Psoas muscle (tissue), 8 donors: ENCODE measurements around the gene DTNB. TPM values are rescaled to one million over a fixed set of nuclear protein-coding genes. Genes with fewer than 3 reads are reported as not detected.

Experiments
- ATAC-seq, 4 donors: fragments of 200-7000 bp; cut with Tn5 transposase; one replicate each; pipeline ENCODE4 v1.9.1; 2020; ENCODE audit warnings: moderate library complexity in 3 of 4, mild to moderate bottlenecking in 2 of 4
- DNase-seq, 2 donors: peaks; one replicate each; pipeline ENCODE4 v3.0.0-alpha.2; 2020
- H3K27ac ChIP-seq: fragments of 200-600 bp; one replicate; pipeline ENCODE4 v1.8.0; 2022
- H3K27me3 ChIP-seq, 3 donors: fragments of 200-600 bp in 1 of 3; one replicate each; pipeline versions ENCODE4 v1.6.1 to v1.8.0; 2013 to 2022; ENCODE audit warnings: low read length in 2 of 3, mild to moderate bottlenecking in 2 of 3, moderate library complexity in 1 of 3; ENCODE audit not compliant: insufficient read depth in 3 of 3
- H3K36me3 ChIP-seq, 2 donors: fragments of 200-600 bp in 1 of 2; one replicate each; pipeline versions ENCODE4 v1.6.1 to v1.8.0; 2013 to 2022; ENCODE audit warnings: low read depth in 1 of 2, mild to moderate bottlenecking in 1 of 2, moderate library complexity in 1 of 2; ENCODE audit not compliant: insufficient read depth in 1 of 2
- H3K4me1 ChIP-seq: fragments of 200-600 bp; one replicate; pipeline ENCODE4 v1.8.0; 2022
- H3K4me3 ChIP-seq: fragments of 200-600 bp; one replicate; pipeline ENCODE4 v1.8.0; 2022; ENCODE audit warnings: mild to moderate bottlenecking
- H3K9me3 ChIP-seq: fragments of 200-600 bp; one replicate; pipeline ENCODE4 v1.8.0; 2022
- CTCF ChIP-seq: fragments of 200-600 bp; IDR thresholded peaks from one replicate; pipeline ENCODE4 v1.8.0; 2022; ENCODE audit warnings: antibody characterized with exemption
- WGBS, 3 donors: extraction: QIAGEN DNeasy Blood & Tissue Kit; methylation state at CpG; one replicate each; pipeline versions ENCODE4 v1.1.6 to v1.1.7; 2013; 5-methylcytosine and 5-hydroxymethylcytosine counted together
- intact Hi-C, 2 donors: fragments of 100-400 bp; cut with DNase I; formaldehyde crosslinking; loops; one replicate each; pipeline versions ENCODE4 v1.11.0 to v1.14.2; 2022
- polyA plus RNA-seq, 3 donors: library from polyadenylated mRNA; stranded (reverse); fragments of 200-250 nt; gene quantifications; one replicate each; pipeline ENCODE4 v1.2.3, GENCODE V29; 2013
- total RNA-seq, 4 donors: library from RNA; stranded (reverse); fragmentation: NEBNext Ultra II Directional in 2 of 4; extraction: Animal tissue kit (Norgen Biotek cat#: 25700) in 2 of 4; gene quantifications; one replicate each; pipeline versions ENCODE4 v1.2.1 to v1.2.4, GENCODE V29; 2021 to 2023
- donor health status: healthy with polysubstance abuse.
- donor health status: DM: no; HTN: no; CAD: no; lungs with moderate emphysema.
- donor health status: Bipolar disorder and iron deficiency.
- donor health status: healthy.
- donor health status: DM: yes; HTN: yes; CAD: no.
- donor health status: DM: no; HTN: no; CAD: no.
- donor health status: DM: no; HTN: no; CAD: no.
- donor health status: DM: yes; HTN: yes; CAD: no.

DTNB gene
- total and polyA plus RNA-seq, 7 donors, result 2.3 to 6.3 (median 4.2) TPM

GRCh38 chr2:25401307-25402026 lies 271.9 kb downstream of the DTNB start:
- 56 to 71% (median 58%) methylated on average over 8 of the region's 8 CpGs for WGBS, 3 donors

GRCh38 chr2:25400576-25401216 lies 272.7 kb downstream of the DTNB start:
- DNase-seq, result no peak
- TF ChIP-seq CTCF, result no peak
- Histone ChIP-seq H3K9me3 (no peaks in the 10 kb centered on the region), H3K27ac (no peak overlapping the region), H3K27me3 (no peaks in the 10 kb centered on the region), H3K36me3 (no peaks in the 10 kb centered on the region), H3K4me1 (no peaks in the 10 kb centered on the region), H3K4me3 (no peak overlapping the region)
- ATAC-seq, result no peak
- WGBS, 3 donors, result 72 to 88% (median 75%) methylated on average over 3 of the region's 3 CpGs
- intact Hi-C loops, result no loop called here

More at GRCh38 chr2:25401307-25402026, 271.9 kb downstream of the DTNB start:
- Histone ChIP-seq H3K27ac (no peak overlapping the region), H3K9me3 (no peaks in the 10 kb centered on the region), H3K27me3 (no peaks in the 10 kb centered on the region), H3K4me3 (no peak overlapping the region), H3K4me1 (no peaks in the 10 kb centered on the region), H3K36me3 (no peaks in the 10 kb centered on the region)
- intact Hi-C loops, result no loop called here
- no peak for DNase-seq
- no peak for ATAC-seq
- no peak for TF ChIP-seq CTCF

- TF ChIP-seq CTCF, result no peak
- Histone ChIP-seq H3K4me3 (no peak overlapping the region), H3K27me3 (no peaks in the 10 kb centered on the region), H3K36me3 (no peaks in the 10 kb centered on the region), H3K4me1 (no peaks in the 10 kb centered on the region), H3K27ac (no peak overlapping the region), H3K9me3 (no peaks in the 10 kb centered on the region)
- intact Hi-C loops, result no loop called here
- WGBS, 3 donors, result 95 to 98% (median 96%) methylated on average over 8 of the region's 8 CpGs
- ATAC-seq (no peak), DNase-seq (no peak)
Measured at GRCh38 chr2:25400169-25400568, 273.2 kb downstream of the DTNB start.

GRCh38 chr2:25398534-25398933 lies 274.8 kb downstream of the DTNB start:
- Histone ChIP-seq H3K4me1 (no peaks in the 10 kb centered on the region), H3K36me3 (no peaks in the 10 kb centered on the region), H3K4me3 (no peak overlapping the region), H3K9me3 (no peaks in the 10 kb centered on the region), H3K27ac (no peak overlapping the region), H3K27me3 (no peaks in the 10 kb centered on the region)
- no peak for DNase-seq
- intact Hi-C loops, result no loop called here
- no peak for ATAC-seq
- TF ChIP-seq CTCF, result no peak
- 94 to 98% (median 94%) methylated on average over 4 of the region's 4 CpGs for WGBS, 3 donors
